ENCODE measurements around the gene RBMS1.

GRCh38 chr2:160306985-160307384 lies 186.6 kb downstream of the RBMS1 start:
- TF ChIP-seq CTCF (conservative IDR thresholded peaks at IDR 0.05; ENCODE audit: low read length), result no peak
- TF ChIP-seq EZH2phosphoT487 (IDR thresholded peaks at IDR 0.05; ENCODE audit: borderline replicate concordance), result no peak
